Measurements from ENCODE around the gene GLIS2.

The GLIS2 gene

DNA sequence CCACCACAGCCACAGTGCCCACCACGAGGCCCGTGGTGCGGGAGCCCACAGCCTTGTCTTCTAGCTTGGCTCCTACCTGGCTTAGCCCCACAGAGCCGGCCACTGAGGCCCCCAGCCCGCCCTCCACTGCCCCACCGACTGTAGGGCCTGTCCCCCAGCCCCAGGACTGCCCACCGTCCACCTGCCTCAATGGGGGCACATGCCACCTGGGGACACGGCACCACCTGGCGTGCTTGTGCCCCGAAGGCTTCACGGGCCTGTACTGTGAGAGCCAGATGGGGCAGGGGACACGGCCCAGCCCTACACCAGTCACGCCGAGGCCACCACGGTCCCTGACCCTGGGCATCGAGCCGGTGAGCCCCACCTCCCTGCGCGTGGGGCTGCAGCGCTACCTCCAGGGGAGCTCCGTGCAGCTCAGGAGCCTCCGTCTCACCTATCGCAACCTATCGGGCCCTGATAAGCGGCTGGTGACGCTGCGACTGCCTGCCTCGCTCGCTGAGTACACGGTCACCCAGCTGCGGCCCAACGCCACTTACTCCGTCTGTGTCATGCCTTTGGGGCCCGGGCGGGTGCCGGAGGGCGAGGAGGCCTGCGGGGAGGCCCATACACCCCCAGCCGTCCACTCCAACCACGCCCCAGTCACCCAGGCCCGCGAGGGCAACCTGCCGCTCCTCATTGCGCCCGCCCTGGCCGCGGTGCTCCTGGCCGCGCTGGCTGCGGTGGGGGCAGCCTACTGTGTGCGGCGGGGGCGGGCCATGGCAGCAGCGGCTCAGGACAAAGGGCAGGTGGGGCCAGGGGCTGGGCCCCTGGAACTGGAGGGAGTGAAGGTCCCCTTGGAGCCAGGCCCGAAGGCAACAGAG is 66.3 kb downstream of the GLIS2 start:
- no peaks in the 10 kb centered on the region for H4K20me1 ChIP-seq (ENCODE audit: insufficient read depth, low read length, poor library complexity, severe bottlenecking)
- no peaks in the 10 kb centered on the region for H3F3A ChIP-seq (ENCODE audit: low read depth)
- H3K9me2 ChIP-seq (replicated peaks; ENCODE audit: low read depth, low read length) = no peaks in the 10 kb centered on the region
- no peaks in the 10 kb centered on the region for H3K27me3 ChIP-seq (ENCODE audit: insufficient read depth, low read length, poor library complexity, severe bottlenecking)
- H3K4me3 ChIP-seq (ENCODE audit: low read length, poor library complexity, severe bottlenecking) = no peak overlapping the region
- H3K9me3 ChIP-seq (ENCODE audit: insufficient read depth, low read depth, low read length) = no peaks in the 10 kb centered on the region
- no peaks in the 10 kb centered on the region for H3K36me3 ChIP-seq (ENCODE audit: insufficient read depth, low read length)
- no peaks in the 10 kb centered on the region for H3K79me2 ChIP-seq (ENCODE audit: insufficient read depth, low read length)
- no peak overlapping the region for H3K4me2 ChIP-seq (ENCODE audit: low read depth, low read length, poor library complexity, severe bottlenecking)
- no peaks in the 10 kb centered on the region for H3K4me1 ChIP-seq (ENCODE audit: insufficient read depth, low read length, poor library complexity, severe bottlenecking)
- no peak overlapping the region for H2AFZ ChIP-seq (ENCODE audit: low read length)
- H3K9ac ChIP-seq (ENCODE audit: low read depth, low read length, poor library complexity, severe bottlenecking) = no peak overlapping the region
- TF ChIP-seq, protein P1, sequence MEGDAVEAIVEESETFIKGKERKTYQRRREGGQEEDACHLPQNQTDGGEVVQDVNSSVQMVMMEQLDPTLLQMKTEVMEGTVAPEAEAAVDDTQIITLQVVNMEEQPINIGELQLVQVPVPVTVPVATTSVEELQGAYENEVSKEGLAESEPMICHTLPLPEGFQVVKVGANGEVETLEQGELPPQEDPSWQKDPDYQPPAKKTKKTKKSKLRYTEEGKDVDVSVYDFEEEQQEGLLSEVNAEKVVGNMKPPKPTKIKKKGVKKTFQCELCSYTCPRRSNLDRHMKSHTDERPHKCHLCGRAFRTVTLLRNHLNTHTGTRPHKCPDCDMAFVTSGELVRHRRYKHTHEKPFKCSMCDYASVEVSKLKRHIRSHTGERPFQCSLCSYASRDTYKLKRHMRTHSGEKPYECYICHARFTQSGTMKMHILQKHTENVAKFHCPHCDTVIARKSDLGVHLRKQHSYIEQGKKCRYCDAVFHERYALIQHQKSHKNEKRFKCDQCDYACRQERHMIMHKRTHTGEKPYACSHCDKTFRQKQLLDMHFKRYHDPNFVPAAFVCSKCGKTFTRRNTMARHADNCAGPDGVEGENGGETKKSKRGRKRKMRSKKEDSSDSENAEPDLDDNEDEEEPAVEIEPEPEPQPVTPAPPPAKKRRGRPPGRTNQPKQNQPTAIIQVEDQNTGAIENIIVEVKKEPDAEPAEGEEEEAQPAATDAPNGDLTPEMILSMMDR (conservative IDR thresholded peaks at IDR 0.05; ENCODE audit: low read length) = no peak
- TF ChIP-seq EZH2phosphoT487 (IDR thresholded peaks at IDR 0.05; ENCODE audit: borderline replicate concordance) = no peak

GRCh38 chr16:4382795-4383357 is 67.0 kb downstream of the GLIS2 start:
- Histone ChIP-seq H3K4me3 (ENCODE audit: low read length, poor library complexity, severe bottlenecking) (no peak overlapping the region), H3K27me3 (ENCODE audit: insufficient read depth, low read length, poor library complexity, severe bottlenecking) (no peaks in the 10 kb centered on the region), H3K4me1 (ENCODE audit: insufficient read depth, low read length, poor library complexity, severe bottlenecking) (no peaks in the 10 kb centered on the region), H3K9me2 (replicated peaks; ENCODE audit: low read depth, low read length) (no peaks in the 10 kb centered on the region), H3K36me3 (ENCODE audit: insufficient read depth, low read length) (no peaks in the 10 kb centered on the region), H4K20me1 (ENCODE audit: insufficient read depth, low read length, poor library complexity, severe bottlenecking) (no peaks in the 10 kb centered on the region), H2AFZ (ENCODE audit: low read length) (no peak overlapping the region), H3K9ac (ENCODE audit: low read depth, low read length, poor library complexity, severe bottlenecking) (no peak overlapping the region), H3K9me3 (ENCODE audit: insufficient read depth, low read depth, low read length) (no peaks in the 10 kb centered on the region), H3K79me2 (ENCODE audit: insufficient read depth, low read length) (no peaks in the 10 kb centered on the region), H3F3A (ENCODE audit: low read depth) (no peaks in the 10 kb centered on the region), H3K4me2 (ENCODE audit: low read depth, low read length, poor library complexity, severe bottlenecking) (no peak overlapping the region)
- no peak for TF ChIP-seq EZH2phosphoT487 (IDR thresholded peaks at IDR 0.05; ENCODE audit: borderline replicate concordance)

GRCh38 chr16:4383591-4384444 is 68.0 kb downstream of the GLIS2 start:
- no peaks in the 10 kb centered on the region for H3K27me3 ChIP-seq (ENCODE audit: insufficient read depth, low read length, poor library complexity, severe bottlenecking)
- no peak overlapping the region for H2AFZ ChIP-seq (ENCODE audit: low read length)
- no peaks in the 10 kb centered on the region for H3K9me3 ChIP-seq (ENCODE audit: insufficient read depth, low read depth, low read length)
- no peaks in the 10 kb centered on the region for H4K20me1 ChIP-seq (ENCODE audit: insufficient read depth, low read length, poor library complexity, severe bottlenecking)
- no peaks in the 10 kb centered on the region for H3K4me1 ChIP-seq (ENCODE audit: insufficient read depth, low read length, poor library complexity, severe bottlenecking)
- no peak overlapping the region for H3K4me3 ChIP-seq (ENCODE audit: low read length, poor library complexity, severe bottlenecking)
- H3K36me3 ChIP-seq (ENCODE audit: insufficient read depth, low read length) = no peaks in the 10 kb centered on the region
- no peak overlapping the region for H3K4me2 ChIP-seq (ENCODE audit: low read depth, low read length, poor library complexity, severe bottlenecking)
- H3K9ac ChIP-seq (ENCODE audit: low read depth, low read length, poor library complexity, severe bottlenecking) = no peak overlapping the region
- H3F3A ChIP-seq (ENCODE audit: low read depth) = no peaks in the 10 kb centered on the region
- H3K79me2 ChIP-seq (ENCODE audit: insufficient read depth, low read length) = no peaks in the 10 kb centered on the region
- TF ChIP-seq, protein P1 (conservative IDR thresholded peaks at IDR 0.05; ENCODE audit: low read length) = no peak
- no peak for TF ChIP-seq EZH2phosphoT487 (IDR thresholded peaks at IDR 0.05; ENCODE audit: borderline replicate concordance)
- H3K9me2 ChIP-seq (replicated peaks; ENCODE audit: low read depth, low read length) = no peaks in the 10 kb centered on the region

Measured in Loucy (cell line).